Testis (tissue), 2 donors: ENCODE results near the gene TRIP12.

Source experiments
- POLR2A ChIP-seq: fragments of 450-650 bp; IDR thresholded peaks from one replicate; pipeline ENCODE4 v1.6.1; 2017; ENCODE audit warnings: antibody characterized with exemption, mild to moderate bottlenecking, moderate library complexity
- TF ChIP-seq, protein P1 (sequence below), 3 experiments: fragments of 450-650 bp in 2 of 3; fragments of 200-600 bp in 1 of 3; sonication (generic) in 1 of 3; IDR thresholded peaks; one replicate each; pipeline ENCODE4 v1.5.1; 2016 to 2019; ENCODE audit warnings: antibody characterized with exemption in 3 of 3, mild to moderate bottlenecking in 2 of 3, moderate library complexity in 1 of 3

DNA sequence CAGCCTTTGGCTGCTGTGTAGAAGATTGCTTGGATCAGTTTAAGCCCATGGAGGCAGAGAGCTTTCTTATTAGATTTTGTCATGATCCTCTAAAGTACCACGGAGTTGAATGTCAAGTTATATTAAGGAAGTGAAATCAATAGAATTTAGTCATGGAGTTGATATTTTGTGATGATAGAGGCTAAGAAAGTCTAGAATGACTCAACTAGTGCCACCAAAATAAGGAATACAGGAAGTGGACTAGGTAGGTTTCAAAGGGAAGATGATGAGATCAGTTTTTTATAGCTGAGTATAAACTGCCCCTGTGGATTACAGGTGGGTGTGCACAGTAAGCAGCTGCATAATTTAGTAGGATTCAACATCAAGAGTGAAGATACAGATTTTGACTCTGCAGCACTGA lies 25.7 kb upstream of the TRIP12 start:
- TF ChIP-seq, protein P1, sequence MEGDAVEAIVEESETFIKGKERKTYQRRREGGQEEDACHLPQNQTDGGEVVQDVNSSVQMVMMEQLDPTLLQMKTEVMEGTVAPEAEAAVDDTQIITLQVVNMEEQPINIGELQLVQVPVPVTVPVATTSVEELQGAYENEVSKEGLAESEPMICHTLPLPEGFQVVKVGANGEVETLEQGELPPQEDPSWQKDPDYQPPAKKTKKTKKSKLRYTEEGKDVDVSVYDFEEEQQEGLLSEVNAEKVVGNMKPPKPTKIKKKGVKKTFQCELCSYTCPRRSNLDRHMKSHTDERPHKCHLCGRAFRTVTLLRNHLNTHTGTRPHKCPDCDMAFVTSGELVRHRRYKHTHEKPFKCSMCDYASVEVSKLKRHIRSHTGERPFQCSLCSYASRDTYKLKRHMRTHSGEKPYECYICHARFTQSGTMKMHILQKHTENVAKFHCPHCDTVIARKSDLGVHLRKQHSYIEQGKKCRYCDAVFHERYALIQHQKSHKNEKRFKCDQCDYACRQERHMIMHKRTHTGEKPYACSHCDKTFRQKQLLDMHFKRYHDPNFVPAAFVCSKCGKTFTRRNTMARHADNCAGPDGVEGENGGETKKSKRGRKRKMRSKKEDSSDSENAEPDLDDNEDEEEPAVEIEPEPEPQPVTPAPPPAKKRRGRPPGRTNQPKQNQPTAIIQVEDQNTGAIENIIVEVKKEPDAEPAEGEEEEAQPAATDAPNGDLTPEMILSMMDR (IDR thresholded peaks at IDR 0.05) = no peak
- TF ChIP-seq POLR2A = no peak
